Lower lobe of right lung (tissue), 2 donors: ENCODE data around the gene LDB3. TPM values are rescaled to one million over a fixed set of nuclear protein-coding genes. Genes with fewer than 3 reads are reported as not detected.

Experiments
- ATAC-seq, 2 donors: fragments of 200-7000 bp; cut with Tn5 transposase; one replicate each; pipeline ENCODE4 v1.9.1; 2020 to 2022; ENCODE audit warnings: mild to moderate bottlenecking in 2 of 2, moderate library complexity in 2 of 2
- DNase-seq: peaks from one replicate; pipeline ENCODE4 v3.0.0-alpha.2; 2020
- H3K27ac ChIP-seq: fragments of 200-600 bp; one replicate; pipeline ENCODE4 v1.8.0; 2022
- H3K27me3 ChIP-seq: fragments of 200-600 bp; one replicate; pipeline ENCODE4 v1.8.0; 2022; ENCODE audit warnings: low read depth
- H3K36me3 ChIP-seq: fragments of 200-600 bp; one replicate; pipeline ENCODE4 v1.8.0; 2022; ENCODE audit warnings: mild to moderate bottlenecking
- H3K4me1 ChIP-seq: fragments of 200-600 bp; one replicate; pipeline ENCODE4 v1.8.0; 2022
- H3K4me3 ChIP-seq: fragments of 200-600 bp; one replicate; pipeline ENCODE4 v1.8.0; 2022; ENCODE audit warnings: mild to moderate bottlenecking
- H3K9me3 ChIP-seq: fragments of 200-600 bp; one replicate; pipeline ENCODE4 v1.8.0; 2022
- CTCF ChIP-seq: fragments of 200-600 bp; IDR thresholded peaks from one replicate; pipeline ENCODE4 v1.8.0; 2022; ENCODE audit warnings: antibody characterized with exemption, mild to moderate bottlenecking
- intact Hi-C: fragments of 100-400 bp; cut with DNase I; formaldehyde crosslinking; loops from one replicate; pipeline ENCODE4 v1.11.0; 2022
- total RNA-seq: library from RNA; stranded (reverse); fragmentation: NEBNext Ultra II Directional; extraction: Animal tissue kit (Norgen Biotek cat#: 25700); gene quantifications from one replicate; pipeline ENCODE4 v1.2.1, GENCODE V29; 2021
- donor health status: DM: no; HTN: yes; CAD: no; lungs with severe emphysema.

The LDB3 gene
- total RNA-seq, 1 donor from 2014 or later: 2.2 TPM

GRCh38 chr10:86715156-86715795 is 47.0 kb downstream of the LDB3 start:
- Histone ChIP-seq H3K27me3 (peaks cover 5% of the 10 kb centered on the region), H3K4me1 (peaks cover 14% of the 10 kb centered on the region), H3K36me3 (no peaks in the 10 kb centered on the region), H3K9me3 (no peaks in the 10 kb centered on the region), H3K27ac (no peak overlapping the region), H3K4me3 (no peak overlapping the region)
- ATAC-seq (no peak), DNase-seq (no peak)
- TF ChIP-seq CTCF: no peak
- intact Hi-C loops: no loop called here

- H3K4me1 ChIP-seq: peaks cover 11% of the 10 kb centered on the region
- intact Hi-C loops: no loop called here
- peaks cover 5% of the 10 kb centered on the region for H3K27me3 ChIP-seq
- H3K27ac ChIP-seq: no peak overlapping the region
- DNase-seq (no peak), ATAC-seq (no peak)
- no peak for TF ChIP-seq CTCF
- H3K4me3 ChIP-seq: no peak overlapping the region
- H3K9me3 ChIP-seq: no peaks in the 10 kb centered on the region
- H3K36me3 ChIP-seq: no peaks in the 10 kb centered on the region
Observed at GRCh38 chr10:86715836-86716235, 47.5 kb downstream of the LDB3 start.

- Histone ChIP-seq H3K27me3 (peaks cover 5% of the 10 kb centered on the region), H3K27ac (no peak overlapping the region), H3K9me3 (no peaks in the 10 kb centered on the region), H3K36me3 (no peaks in the 10 kb centered on the region), H3K4me3 (no peak overlapping the region), H3K4me1 (peaks cover 10% of the 10 kb centered on the region)
- TF ChIP-seq CTCF: no peak
- intact Hi-C loops: no loop called here
- ATAC-seq (no peak), DNase-seq (no peak)
Observed at GRCh38 chr10:86716466-86716865, 48.2 kb downstream of the LDB3 start.

- intact Hi-C loops: no loop called here
- H3K36me3 ChIP-seq: no peaks in the 10 kb centered on the region
- no peak for DNase-seq
Observed at GRCh38 chr10:86718556-86718955, 50.2 kb downstream of the LDB3 start.

GRCh38 chr10:86721232-86721631 is 52.9 kb downstream of the LDB3 start:
- DNase-seq: no peak
- Histone ChIP-seq H3K27me3 (peaks cover 5% of the 10 kb centered on the region), H3K4me3 (no peak overlapping the region), H3K9me3 (no peaks in the 10 kb centered on the region), H3K4me1 (no peaks in the 10 kb centered on the region), H3K27ac (no peak overlapping the region), H3K36me3 (no peaks in the 10 kb centered on the region)
- intact Hi-C loops: no loop called here
- no peak for TF ChIP-seq CTCF
- no peak for ATAC-seq

More at GRCh38 chr10:86718556-86718955, 50.2 kb downstream of the LDB3 start:
- Histone ChIP-seq H3K27me3 (peaks cover 5% of the 10 kb centered on the region), H3K4me3 (no peak overlapping the region), H3K4me1 (no peaks in the 10 kb centered on the region), H3K27ac (no peak overlapping the region), H3K9me3 (no peaks in the 10 kb centered on the region)
- ATAC-seq: no peak
- TF ChIP-seq CTCF: no peak
